ENCODE data around the gene CSF1.

DNA sequence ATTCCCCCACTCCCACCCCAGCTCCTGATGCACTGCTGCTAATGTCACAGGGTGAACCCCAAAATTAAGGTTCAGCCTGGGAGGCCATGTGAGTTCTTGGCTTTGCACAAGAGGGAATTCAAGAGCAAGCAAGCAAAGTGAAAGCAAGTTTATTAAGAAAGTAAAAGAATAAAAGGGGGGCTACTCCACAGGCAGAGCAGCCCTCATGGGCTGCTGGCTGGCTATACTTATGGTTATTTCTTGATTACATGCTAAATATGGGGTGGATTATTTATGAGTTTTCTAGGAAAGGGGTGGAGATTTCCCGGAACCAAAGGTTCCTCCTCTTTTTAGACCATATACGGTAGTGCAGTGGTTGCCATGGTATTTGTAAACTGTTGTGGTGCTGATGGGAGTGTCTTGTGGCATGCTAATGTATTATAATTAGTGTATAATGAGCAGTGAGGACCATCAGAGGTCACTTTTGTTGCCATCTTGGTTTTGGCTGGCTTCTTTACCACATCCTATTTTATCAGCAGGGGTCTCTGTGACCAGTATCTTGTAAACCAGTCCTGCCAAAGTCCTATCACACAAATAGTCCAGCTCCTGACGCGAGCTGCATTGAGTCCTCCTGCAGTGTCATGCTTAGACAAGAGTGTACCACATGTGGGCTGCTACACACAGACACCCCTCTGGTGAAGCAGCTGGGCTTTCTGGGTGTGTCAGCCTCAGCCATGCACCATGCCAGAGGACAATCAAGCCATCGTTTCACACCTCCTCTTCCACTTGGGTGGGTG is 46.4 kb upstream of the CSF1 start:
- no peak for TF ChIP-seq YY1 (IDR thresholded peaks at IDR 0.05; ENCODE audit: insufficient read depth, insufficient read length)
- peak; percentile 34; the same call in 1 of the 2 replicates for TF ChIP-seq ZNF274 (IDR thresholded peaks at IDR 0.05; ENCODE audit: low read depth, low read length)
